Measurements from ENCODE around the gene AKAP6.

The AKAP6 gene

DNA sequence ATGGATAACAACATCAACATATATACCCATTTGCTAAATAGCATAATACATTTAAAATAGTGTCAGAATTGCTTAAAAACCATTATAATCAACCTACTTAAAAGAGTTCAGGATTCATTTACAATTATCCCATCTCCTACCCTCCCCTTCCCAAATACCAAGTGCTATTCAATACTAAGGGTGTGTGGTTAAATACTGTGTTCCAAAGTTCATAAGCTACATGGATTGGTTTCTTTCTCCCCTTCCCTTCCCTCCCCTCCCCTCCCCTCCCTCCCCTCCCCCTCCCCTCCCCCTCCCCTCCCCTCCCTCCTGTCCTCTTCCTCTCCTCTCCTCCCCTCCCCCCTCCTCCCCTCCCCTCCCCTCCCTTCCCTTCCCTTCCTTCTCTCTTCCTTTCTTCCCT, 512.6 kb downstream of the AKAP6 start:
- DNase-seq (ENCODE audit: insufficient read length, low spot score) (no peak), FAIRE-seq (no peak)

GRCh38 chr14:32846821-32847365, 517.8 kb downstream of the AKAP6 start:
- FAIRE-seq, result no peak
- DNase-seq (ENCODE audit: insufficient read length, low spot score), result no peak

- FAIRE-seq (no peak), DNase-seq (ENCODE audit: insufficient read length, low spot score) (no peak)
These were observed 518.8 kb downstream of the AKAP6 start for GRCh38 chr14:32847867-32848266.

DNA sequence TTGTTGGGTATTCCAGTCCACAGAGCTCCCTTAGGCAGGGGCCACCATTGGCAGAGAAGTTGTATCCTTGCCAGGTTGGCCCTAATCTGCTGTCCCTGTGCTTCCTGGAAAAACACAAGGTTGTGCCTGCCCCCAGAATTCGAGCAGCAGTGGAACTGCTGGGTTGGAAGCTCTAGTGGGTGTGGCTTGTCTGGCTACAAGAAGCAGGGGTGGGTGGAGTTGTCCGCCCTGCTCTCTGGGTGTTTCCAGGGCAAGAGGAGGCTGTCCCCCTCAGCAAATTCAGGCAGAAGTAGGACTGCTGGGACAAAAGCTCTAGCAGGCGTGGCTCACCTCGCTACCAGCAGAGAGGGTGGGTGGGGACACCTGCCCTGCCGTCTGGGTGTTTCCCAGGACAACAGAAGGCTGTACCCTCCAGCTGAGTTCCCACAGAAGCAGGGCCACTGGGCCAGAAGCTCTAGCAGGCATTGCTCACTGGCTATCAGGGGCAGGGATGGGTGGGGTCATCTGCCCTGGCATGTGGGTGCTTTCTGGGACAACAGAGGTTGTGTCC, 536.8 kb downstream of the AKAP6 start:
- FAIRE-seq, result no peak
- no peak for DNase-seq (ENCODE audit: insufficient read length, low spot score)

DNA sequence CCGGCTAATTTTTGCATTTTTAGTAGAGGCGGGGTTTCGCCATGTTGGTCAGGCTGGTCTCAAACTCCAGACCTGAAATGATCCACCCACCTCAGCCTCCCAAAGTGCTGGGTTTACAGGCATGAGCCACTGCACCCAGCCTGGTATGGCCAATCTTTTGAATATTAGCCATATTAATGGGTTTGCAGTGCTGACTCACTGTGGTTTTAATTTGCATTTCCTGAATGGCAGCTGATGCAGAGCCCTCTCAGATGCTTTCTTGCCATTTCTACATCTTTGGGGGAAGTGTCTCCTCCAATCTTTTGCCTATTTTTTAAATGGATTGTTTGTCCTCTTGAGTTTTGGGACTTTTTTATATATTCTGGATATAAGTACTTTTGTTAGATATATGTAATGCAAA, 554.1 kb downstream of the AKAP6 start:
- DNase-seq (ENCODE audit: insufficient read length, low spot score), result no peak
- no peak for FAIRE-seq
